ENCODE measurements around the gene GIPC1. TPM values are rescaled to one million over a fixed set of nuclear protein-coding genes. Genes with fewer than 3 reads are reported as not detected.

The GIPC1 gene
- total and polyA plus RNA-seq, 7 experiments from 2014 or later: 21.3 to 46.1 (median 25.9) TPM

- H3K27me3 ChIP-seq (ENCODE audit: control insufficient read depth in 2 of 2, insufficient read depth in 2 of 2, low read length in 2 of 2): no peaks in the 10 kb centered on the region
- intact Hi-C loops (cut with micrococcal nuclease): no loop called here
- ChIA-PET POLR2A (interaction anchor here (4.0 to 34.0 kb wide), 2 partner anchors 11 to 37 kb away, joined by 58 to 1101 read pairs; partner anchors contain the start of genes DNAJB1 and TECR), CTCF (interaction anchor here (3.2 kb wide), 1 partner anchor 13 kb away, joined by 16 read pairs; no protein-coding TSS in a partner anchor)
- no peaks in the 10 kb centered on the region for H3K9me3 ChIP-seq (ENCODE audit: control insufficient read depth in 2 of 3, low read length in 3 of 3)
- Mint-ChIP-seq H3K27me3 (no peaks in the 10 kb centered on the region), H3K36me3 (peaks cover 0 to 16% (median 15%) of the 10 kb centered on the region in 5 donors), H3K4me1 (peaks cover 5 to 35% (median 28%) of the 10 kb centered on the region in 7 donors), H3K9me3 (no peaks in the 10 kb centered on the region), H3K4me3 (peak overlapping the region; percentile 74 to 91 (median 88)), H3K27ac (peak overlapping the region; percentile 25 to 93 (median 82))
- DNase-seq (no peak), ATAC-seq (no peak)
- H3K4me1 ChIP-seq (ENCODE audit: control insufficient read depth in 2 of 2, insufficient read depth in 2 of 2, low read length in 2 of 2): peaks cover 12 to 14% of the 10 kb centered on the region in 2 donors
- H3K36me3 ChIP-seq (ENCODE audit: control insufficient read depth in 2 of 3, insufficient read depth in 3 of 3, low read length in 3 of 3): peaks cover 0 to 10% (median 0%) of the 10 kb centered on the region in 3 experiments
- no peak overlapping the region for H3K4me3 ChIP-seq (ENCODE audit: low read length)
- peak overlapping the region; percentile 53 for H3K27ac ChIP-seq (ENCODE audit: low read depth, low read length)
Observed at GRCh38 chr19:14494411-14494810, 1.5 kb downstream of the GIPC1 start.

DNA sequence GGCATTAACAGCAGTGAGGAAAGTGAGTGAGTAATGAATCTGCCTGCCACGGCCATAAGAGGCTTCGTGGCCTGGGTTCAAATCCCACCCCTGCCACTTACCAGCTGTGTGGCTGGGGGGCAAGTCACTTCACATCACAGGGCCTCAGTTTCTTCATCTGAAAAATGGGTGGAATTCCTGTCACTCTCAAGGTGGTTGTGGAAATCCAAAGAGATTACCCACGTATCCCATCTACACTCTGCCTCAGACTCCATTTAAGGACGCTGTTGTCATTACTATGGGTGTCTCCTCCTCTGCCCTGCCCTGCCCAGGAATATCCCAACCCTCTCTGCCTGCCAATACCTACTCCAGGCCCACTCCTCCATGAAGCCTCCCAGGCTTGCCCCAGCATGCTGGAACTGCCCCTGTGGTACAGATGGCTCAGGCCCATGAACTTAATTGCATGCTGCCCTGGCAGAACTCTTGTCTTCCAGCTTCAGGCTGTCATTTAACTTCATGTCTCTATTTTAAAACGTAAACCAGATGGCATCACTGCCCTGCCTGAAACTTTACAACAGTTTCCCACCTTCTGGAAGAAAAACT lies 3.1 kb downstream of the GIPC1 start:
- ChIA-PET POLR2A (interaction anchor here (1.1 to 34.0 kb wide), 2 partner anchors 39 to 59 kb away, joined by 3 to 1101 read pairs; partner anchors contain the start of genes DNAJB1 and TECR), CTCF (interaction anchor here (0.7 kb wide), 2 partner anchors 68 to 325 kb away, joined by 3 to 7 read pairs; no protein-coding TSS in a partner anchor)
- no peaks in the 10 kb centered on the region for H3K9me3 Mint-ChIP-seq
- H3K9me3 ChIP-seq (ENCODE audit: control insufficient read depth in 2 of 3, low read length in 3 of 3): no peaks in the 10 kb centered on the region
- no peak overlapping the region for H3K27ac ChIP-seq (ENCODE audit: low read depth, low read length)
- peaks cover 12 to 14% of the 10 kb centered on the region in 2 donors for H3K4me1 ChIP-seq (ENCODE audit: control insufficient read depth in 2 of 2, insufficient read depth in 2 of 2, low read length in 2 of 2)
- intact Hi-C loops (cut with micrococcal nuclease): no loop called here
- peak overlapping the region in 8 of 9 donors; percentile 15 to 80 (median 64) for H3K27ac Mint-ChIP-seq
- H3K4me3 ChIP-seq (ENCODE audit: low read length): no peak overlapping the region
- H3K4me3 Mint-ChIP-seq: no peak overlapping the region
- peaks cover 5 to 35% (median 28%) of the 10 kb centered on the region in 7 donors for H3K4me1 Mint-ChIP-seq
- peaks cover 0 to 10% (median 3%) of the 10 kb centered on the region in 3 experiments for H3K36me3 ChIP-seq (ENCODE audit: control insufficient read depth in 2 of 3, insufficient read depth in 3 of 3, low read length in 3 of 3)
- H3K36me3 Mint-ChIP-seq: peaks cover 0 to 23% (median 19%) of the 10 kb centered on the region in 5 donors
- ATAC-seq (no peak), DNase-seq (no peak)
- H3K27me3 ChIP-seq (ENCODE audit: control insufficient read depth in 2 of 2, insufficient read depth in 2 of 2, low read length in 2 of 2): no peaks in the 10 kb centered on the region
- no peaks in the 10 kb centered on the region for H3K27me3 Mint-ChIP-seq

DNA sequence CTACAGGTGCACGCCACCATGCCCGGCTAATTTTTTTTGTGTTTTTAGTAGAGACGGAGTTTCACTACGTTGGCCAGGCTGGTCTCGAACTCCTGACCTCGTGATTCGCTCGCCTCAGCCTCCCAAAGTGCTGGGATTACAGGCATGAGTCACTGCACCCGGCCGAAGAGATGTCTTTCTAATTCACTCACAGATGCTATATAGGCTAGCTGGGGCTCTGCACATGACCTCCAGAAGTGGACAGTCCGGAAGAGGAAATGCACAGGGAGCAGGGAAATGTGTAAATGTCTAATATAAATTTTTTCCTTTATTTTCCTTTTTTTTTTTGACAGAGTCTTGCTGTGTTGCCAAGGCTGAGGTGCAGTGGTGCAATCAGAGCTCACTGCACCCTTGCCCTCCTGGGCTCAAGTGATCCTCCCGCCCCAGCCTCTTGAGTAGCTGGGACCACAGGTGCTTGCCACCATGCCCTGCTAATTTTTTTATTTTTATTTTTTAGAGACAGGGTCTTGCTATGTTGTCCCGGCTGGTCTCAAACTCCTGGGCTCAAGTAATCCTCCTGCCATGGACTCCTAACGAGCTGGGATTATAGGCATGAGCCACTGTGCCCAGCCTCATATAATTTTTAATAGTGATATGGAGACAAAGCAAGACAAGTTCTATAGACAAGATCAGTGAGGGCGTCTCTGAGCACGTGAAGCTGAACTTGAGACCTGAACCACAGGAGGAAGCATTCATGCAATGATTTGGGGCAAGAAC lies 8.4 kb downstream of the GIPC1 start:
- Mint-ChIP-seq H3K27me3 (no peaks in the 10 kb centered on the region), H3K4me1 (peaks cover 5 to 12% (median 11%) of the 10 kb centered on the region in 7 donors), H3K27ac (peak overlapping the region in 1 of 9 donors; percentile 48), H3K36me3 (peaks cover 0 to 19% (median 14%) of the 10 kb centered on the region in 5 donors), H3K9me3 (no peaks in the 10 kb centered on the region), H3K4me3 (no peak overlapping the region)
- DNase-seq: no peak
- ChIA-PET POLR2A (interaction anchor here (1.5 to 3.2 kb wide), 2 partner anchors 19 to 33 kb away, joined by 5 to 10 read pairs; no protein-coding TSS in a partner anchor), CTCF (interaction anchor here (0.6 to 2.3 kb wide), 6 partner anchors 9 to 1346 kb away, joined by 3 to 11 read pairs (median 4); partner anchors contain the start of gene ASF1B)
- Histone ChIP-seq H3K4me1 (ENCODE audit: control insufficient read depth in 2 of 2, insufficient read depth in 2 of 2, low read length in 2 of 2) (peaks cover 0 to 9% of the 10 kb centered on the region in 2 donors), H3K27me3 (ENCODE audit: control insufficient read depth in 2 of 2, insufficient read depth in 2 of 2, low read length in 2 of 2) (no peaks in the 10 kb centered on the region), H3K4me3 (ENCODE audit: low read length) (no peak overlapping the region), H3K9me3 (ENCODE audit: control insufficient read depth in 2 of 3, low read length in 3 of 3) (no peaks in the 10 kb centered on the region), H3K36me3 (ENCODE audit: control insufficient read depth in 2 of 3, insufficient read depth in 3 of 3, low read length in 3 of 3) (peaks cover 0 to 14% (median 3%) of the 10 kb centered on the region in 3 experiments), H3K27ac (ENCODE audit: low read depth, low read length) (no peak overlapping the region)
- ATAC-seq: no peak
- intact Hi-C loops (cut with micrococcal nuclease): loop anchor here (2.0 to 10.0 kb wide), 5 partner anchors 55 to 605 kb away; partner anchors contain the start of genes ADGRL1 (in 1 of the 2) and PKN1 (in 1 of the 2)

GRCh38 chr19:14482172-14482941 lies 13.6 kb downstream of the GIPC1 start:
- no peak overlapping the region for H3K4me3 Mint-ChIP-seq
- no peak overlapping the region for H3K27ac Mint-ChIP-seq
- Histone ChIP-seq H3K27ac (ENCODE audit: low read depth, low read length) (no peak overlapping the region), H3K4me1 (ENCODE audit: control insufficient read depth in 2 of 2, insufficient read depth in 2 of 2, low read length in 2 of 2) (peaks cover 0 to 9% of the 10 kb centered on the region in 2 donors), H3K9me3 (ENCODE audit: control insufficient read depth in 2 of 3, low read length in 3 of 3) (no peaks in the 10 kb centered on the region), H3K4me3 (ENCODE audit: low read length) (no peak overlapping the region), H3K36me3 (ENCODE audit: control insufficient read depth in 2 of 3, insufficient read depth in 3 of 3, low read length in 3 of 3) (peaks cover 0 to 43% (median 0%) of the 10 kb centered on the region in 3 experiments), H3K27me3 (ENCODE audit: control insufficient read depth in 2 of 2, insufficient read depth in 2 of 2, low read length in 2 of 2) (no peaks in the 10 kb centered on the region)
- intact Hi-C loops (cut with micrococcal nuclease): loop anchor here (10.0 kb wide), 2 partner anchors 278 to 598 kb away; partner anchors contain the start of gene ADGRL1 (in 1 of the 2)
- CTCF ChIA-PET: interaction anchor here (0.7 to 1.9 kb wide), 4 partner anchors 22 to 68 kb away, joined by 3 to 6 read pairs (median 4); no protein-coding TSS in a partner anchor
- peaks cover 0 to 10% (median 0%) of the 10 kb centered on the region in 5 donors for H3K36me3 Mint-ChIP-seq
- ATAC-seq (no peak), DNase-seq (no peak)
- POLR2A ChIA-PET: interaction anchor here (0.6 kb wide), 1 partner anchor 75 kb away, joined by 3 read pairs; no protein-coding TSS in a partner anchor
- H3K4me1 Mint-ChIP-seq: peaks cover 6 to 12% (median 11%) of the 10 kb centered on the region in 7 donors
- no peaks in the 10 kb centered on the region for H3K27me3 Mint-ChIP-seq
- peaks cover 0 to 2% (median 0%) of the 10 kb centered on the region in 11 donors for H3K9me3 Mint-ChIP-seq

GRCh38 chr19:14480700-14481079 lies 15.2 kb downstream of the GIPC1 start:
- POLR2A ChIA-PET: interaction anchor here (1.6 to 1.9 kb wide), 2 partner anchors 15 to 26 kb away, joined by 5 to 7 read pairs; partner anchors contain the start of gene GIPC1
- Histone ChIP-seq H3K4me1 (ENCODE audit: control insufficient read depth in 2 of 2, insufficient read depth in 2 of 2, low read length in 2 of 2) (no peaks in the 10 kb centered on the region), H3K4me3 (ENCODE audit: low read length) (no peak overlapping the region), H3K27me3 (ENCODE audit: control insufficient read depth in 2 of 2, insufficient read depth in 2 of 2, low read length in 2 of 2) (no peaks in the 10 kb centered on the region), H3K9me3 (ENCODE audit: control insufficient read depth in 2 of 3, low read length in 3 of 3) (no peaks in the 10 kb centered on the region), H3K27ac (ENCODE audit: low read depth, low read length) (no peak overlapping the region), H3K36me3 (ENCODE audit: control insufficient read depth in 2 of 3, insufficient read depth in 3 of 3, low read length in 3 of 3) (peaks cover 0 to 43% (median 0%) of the 10 kb centered on the region in 3 experiments)
- intact Hi-C loops (cut with micrococcal nuclease): loop anchor here (1.0 to 10.0 kb wide), 4 partner anchors 48 to 596 kb away; partner anchors contain the start of gene ADGRL1 (in 1 of the 2)
- ATAC-seq (no peak), DNase-seq (no peak)
- CTCF ChIA-PET: interaction anchor here (0.5 to 2.2 kb wide), 17 partner anchors 8 to 344 kb away, joined by 3 to 8 read pairs (median 4); partner anchors contain the start of genes ASF1B and GIPC1
- H3K9me3 Mint-ChIP-seq: peaks cover 0 to 3% (median 0%) of the 10 kb centered on the region in 11 donors
- H3K36me3 Mint-ChIP-seq: peaks cover 0 to 10% (median 0%) of the 10 kb centered on the region in 5 donors
- H3K4me3 Mint-ChIP-seq: no peak overlapping the region
- H3K27me3 Mint-ChIP-seq: no peaks in the 10 kb centered on the region
- peak overlapping the region in 1 of 9 donors; percentile 21 for H3K27ac Mint-ChIP-seq
- peaks cover 0 to 12% (median 10%) of the 10 kb centered on the region in 7 donors for H3K4me1 Mint-ChIP-seq

Data from naive thymus-derived CD4-positive, alpha-beta T cell (primary cell).